Brain microvascular endothelial cell (primary cell): ENCODE results near the gene CCDC126.
A peak's percentile ranks its signal among the peaks of the same experiment; 100 is the strongest.

ENCODE experiments used
- DNase-seq: peaks from one replicate; pipeline ENCODE4 v3.0.0-alpha.2; 2020
- H3K27ac ChIP-seq: fragments of 250-450 bp; sonication (Bioruptor Pico); 2 replicates; pipeline ENCODE4 v1.5.1; 2020; ENCODE audit warnings: mild to moderate bottlenecking, moderate library complexity
- H3K27me3 ChIP-seq: fragments of 250-450 bp; sonication (Bioruptor Pico); replicated peaks from 2 replicates; pipeline ENCODE4 v1.5.1; 2020; ENCODE audit warnings: mild to moderate bottlenecking
- H3K36me3 ChIP-seq: fragments of 250-450 bp; sonication (Bioruptor Pico); replicated peaks from 2 replicates; pipeline ENCODE4 v1.5.1; 2020; ENCODE audit warnings: mild to moderate bottlenecking
- H3K4me3 ChIP-seq: 2 replicates; pipeline ENCODE4 v1.5.1; 2011; ENCODE audit warnings: low read depth, mild to moderate bottlenecking, control low read depth, low read length, moderate library complexity
- CTCF ChIP-seq: IDR thresholded peaks from 2 replicates; pipeline ENCODE4 v1.5.1; 2011; ENCODE audit warnings: low read depth, mild to moderate bottlenecking, moderate library complexity, low read length, control low read depth, inconsistent platforms; ENCODE audit errors: missing control alignments
- in situ Hi-C: cut with HindIII; loops from 2 replicates; pipeline ENCODE4 v1.10.0; 2017; ENCODE audit warnings: low sequenced_read_pairs, low pct_ligation_motif_present

CCDC126 gene

GRCh38 chr7:23662124-23662983 lies 65.2 kb downstream of the CCDC126 start:
- Histone ChIP-seq H3K27ac (no peak overlapping the region), H3K36me3 (no peaks in the 10 kb centered on the region), H3K4me3 (no peak overlapping the region), H3K27me3 (no peaks in the 10 kb centered on the region)
- in situ Hi-C loops = no loop called here
- no peak for TF ChIP-seq CTCF
- no peak for DNase-seq

GRCh38 chr7:23662984-23663313 lies 65.8 kb downstream of the CCDC126 start:
- in situ Hi-C loops = no loop called here
- Histone ChIP-seq H3K36me3 (no peaks in the 10 kb centered on the region), H3K27me3 (no peaks in the 10 kb centered on the region), H3K27ac (no peak overlapping the region), H3K4me3 (no peak overlapping the region)
- no peak for DNase-seq
- no peak for TF ChIP-seq CTCF

GRCh38 chr7:23664122-23664521 lies 66.9 kb downstream of the CCDC126 start:
- no peak overlapping the region for H3K4me3 ChIP-seq
- TF ChIP-seq CTCF = no peak
- no peak overlapping the region for H3K27ac ChIP-seq
- in situ Hi-C loops = no loop called here
- H3K36me3 ChIP-seq = no peaks in the 10 kb centered on the region
- no peaks in the 10 kb centered on the region for H3K27me3 ChIP-seq
- DNase-seq = no peak

DNA sequence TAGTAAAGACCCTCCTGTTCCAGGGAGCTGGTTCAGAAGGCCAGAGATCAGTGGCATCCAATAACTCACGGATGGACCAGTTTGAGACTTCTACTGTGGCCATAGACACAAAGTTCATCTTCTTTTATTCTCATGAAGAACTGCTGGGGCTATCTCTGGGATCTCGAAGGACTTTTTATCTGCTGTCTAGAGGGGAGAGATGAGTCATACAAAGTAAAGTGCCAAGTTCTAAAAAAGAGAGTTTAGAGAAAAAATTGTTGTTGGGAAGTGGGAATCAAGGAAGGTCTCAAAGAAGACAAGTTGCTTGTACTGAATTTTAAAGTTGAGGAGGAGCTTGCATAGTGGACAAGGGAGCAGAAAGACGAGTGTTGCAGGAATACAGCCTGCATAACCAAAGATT lies 74.9 kb downstream of the CCDC126 start:
- Histone ChIP-seq H3K36me3 (no peaks in the 10 kb centered on the region), H3K27ac (no peak overlapping the region), H3K4me3 (no peak overlapping the region), H3K27me3 (no peaks in the 10 kb centered on the region)
- TF ChIP-seq CTCF = no peak
- no peak for DNase-seq
- in situ Hi-C loops = no loop called here

DNA sequence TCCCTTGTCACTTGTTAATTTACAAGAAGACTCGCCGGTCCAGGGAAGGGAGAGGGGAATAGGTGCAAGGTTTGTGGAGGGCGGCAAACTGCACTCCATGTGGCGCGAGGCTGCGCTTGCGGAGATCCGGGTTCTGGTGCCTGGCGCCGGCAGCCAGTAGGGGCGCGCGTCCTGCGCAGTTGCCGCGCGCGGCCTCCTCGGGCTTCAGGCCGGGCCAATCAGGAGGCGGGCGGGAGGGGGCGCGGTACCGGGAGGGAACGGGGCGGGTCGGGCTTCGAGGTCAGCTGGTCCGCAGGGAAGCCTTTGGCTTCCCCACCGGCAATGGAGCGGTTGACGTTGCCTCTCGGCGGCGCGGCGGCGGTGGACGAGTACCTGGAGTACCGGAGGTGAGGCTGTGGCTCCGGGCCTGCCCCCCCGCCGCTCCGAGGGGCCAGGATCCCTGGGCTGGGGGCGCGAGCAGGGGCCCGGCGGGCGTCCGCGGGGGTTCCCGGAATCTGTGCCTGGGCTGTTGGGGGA lies 82.8 kb downstream of the CCDC126 start, which contains the start of gene FAM221A:
TSS of gene FAM221A (plus strand) at position 302 of the 516 bp plus-strand sequence. CDS start at position 322, 20 bp downstream.
- peak within 1 kb of the TSS; percentile 66 for H3K4me3 ChIP-seq
- H3K36me3 ChIP-seq = no peaks in the 10 kb centered on the region
- in situ Hi-C loops = no loop called here
- TF ChIP-seq CTCF = peak; percentile 69
- peak; percentile 60 for DNase-seq
- no peaks in the 10 kb centered on the region for H3K27me3 ChIP-seq
- H3K27ac ChIP-seq = no peak within 1 kb of the TSS
